ENCODE results near the gene RNF14. TPM values are rescaled to one million over a fixed set of nuclear protein-coding genes. Genes with fewer than 3 reads are reported as not detected.
A peak's percentile ranks its signal among the peaks of the same experiment; 100 is the strongest.

The RNF14 gene
- total and polyA plus RNA-seq, 8 donors = 39.8 to 54.6 (median 48.5) TPM

- ATAC-seq (peak; percentile 3), DNase-seq (peak in 2 of 4 donors; percentile 56 to 79)
- peak overlapping the region; percentile 87 to 88 for H3K27ac ChIP-seq
- peaks cover 0 to 4% of the 10 kb centered on the region in 2 donors for H3K36me3 ChIP-seq
- no peaks in the 10 kb centered on the region for H3K9me3 ChIP-seq
- peaks cover 15 to 49% of the 10 kb centered on the region in 2 donors for H3K4me1 ChIP-seq
- TF ChIP-seq, protein P1, sequence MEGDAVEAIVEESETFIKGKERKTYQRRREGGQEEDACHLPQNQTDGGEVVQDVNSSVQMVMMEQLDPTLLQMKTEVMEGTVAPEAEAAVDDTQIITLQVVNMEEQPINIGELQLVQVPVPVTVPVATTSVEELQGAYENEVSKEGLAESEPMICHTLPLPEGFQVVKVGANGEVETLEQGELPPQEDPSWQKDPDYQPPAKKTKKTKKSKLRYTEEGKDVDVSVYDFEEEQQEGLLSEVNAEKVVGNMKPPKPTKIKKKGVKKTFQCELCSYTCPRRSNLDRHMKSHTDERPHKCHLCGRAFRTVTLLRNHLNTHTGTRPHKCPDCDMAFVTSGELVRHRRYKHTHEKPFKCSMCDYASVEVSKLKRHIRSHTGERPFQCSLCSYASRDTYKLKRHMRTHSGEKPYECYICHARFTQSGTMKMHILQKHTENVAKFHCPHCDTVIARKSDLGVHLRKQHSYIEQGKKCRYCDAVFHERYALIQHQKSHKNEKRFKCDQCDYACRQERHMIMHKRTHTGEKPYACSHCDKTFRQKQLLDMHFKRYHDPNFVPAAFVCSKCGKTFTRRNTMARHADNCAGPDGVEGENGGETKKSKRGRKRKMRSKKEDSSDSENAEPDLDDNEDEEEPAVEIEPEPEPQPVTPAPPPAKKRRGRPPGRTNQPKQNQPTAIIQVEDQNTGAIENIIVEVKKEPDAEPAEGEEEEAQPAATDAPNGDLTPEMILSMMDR (IDR thresholded peaks at IDR 0.05) = no peak
- H3K4me3 ChIP-seq = no peak overlapping the region
- intact Hi-C loops (cut with DNase I) = no loop called here
- no peaks in the 10 kb centered on the region for H3K27me3 ChIP-seq
Observed at GRCh38 chr5:142013734-142014521, 45.0 kb downstream of the RNF14 start.

GRCh38 chr5:142014911-142015584, 46.1 kb downstream of the RNF14 start:
- peak overlapping the region; percentile 82 to 88 for H3K27ac ChIP-seq
- H3K4me3 ChIP-seq = no peak overlapping the region
- intact Hi-C loops (cut with DNase I) = no loop called here
- TF ChIP-seq, protein P1 (IDR thresholded peaks at IDR 0.05) = peak in 1 of 2 donors; percentile 56
- H3K4me1 ChIP-seq = peaks cover 15 to 49% of the 10 kb centered on the region in 2 donors
- peak in 1 of 4 donors; percentile 48 for DNase-seq
- ATAC-seq = peak; percentile 66
- peaks cover 0 to under 1% of the 10 kb centered on the region in 2 donors for H3K9me3 ChIP-seq
- H3K36me3 ChIP-seq = no peaks in the 10 kb centered on the region
- no peaks in the 10 kb centered on the region for H3K27me3 ChIP-seq

GRCh38 chr5:142015781-142016533, 47.1 kb downstream of the RNF14 start:
- TF ChIP-seq, protein P1 (IDR thresholded peaks at IDR 0.05) = no peak
- peaks cover 15 to 49% of the 10 kb centered on the region in 2 donors for H3K4me1 ChIP-seq
- peak; percentile 56 for ATAC-seq
- peak in 1 of 4 donors; percentile 51 for DNase-seq
- H3K27ac ChIP-seq = peak overlapping the region; percentile 82 to 88
- peaks cover 0 to 7% of the 10 kb centered on the region in 2 donors for H3K9me3 ChIP-seq
- H3K27me3 ChIP-seq = no peaks in the 10 kb centered on the region
- no peak overlapping the region for H3K4me3 ChIP-seq
- H3K36me3 ChIP-seq = no peaks in the 10 kb centered on the region
- intact Hi-C loops (cut with DNase I) = no loop called here

DNA sequence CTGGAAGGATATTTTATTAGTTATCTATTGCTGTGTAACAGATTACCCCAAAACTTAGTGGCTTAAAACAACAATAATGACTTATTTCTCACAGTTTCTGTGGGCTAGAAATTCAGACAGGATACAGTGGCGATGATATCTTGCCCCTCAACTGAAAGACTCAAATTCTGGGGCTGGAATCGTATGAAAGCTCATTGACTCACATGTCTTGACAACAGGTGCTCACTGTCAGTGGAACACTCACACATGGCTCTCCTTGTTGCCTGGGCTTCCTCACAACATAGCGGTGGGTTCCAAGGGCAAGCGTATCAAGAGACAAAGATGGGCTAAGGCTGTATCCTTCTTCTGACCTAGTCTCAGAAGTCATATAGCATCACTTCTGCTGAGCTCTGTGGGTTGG, 47.7 kb downstream of the RNF14 start:
- H3K4me3 ChIP-seq = no peak overlapping the region
- no peak for ATAC-seq
- intact Hi-C loops (cut with DNase I) = no loop called here
- peaks cover 15 to 46% of the 10 kb centered on the region in 2 donors for H3K4me1 ChIP-seq
- peaks cover 0 to 7% of the 10 kb centered on the region in 2 donors for H3K9me3 ChIP-seq
- DNase-seq = no peak
- no peaks in the 10 kb centered on the region for H3K27me3 ChIP-seq
- H3K27ac ChIP-seq = peak overlapping the region; percentile 82 to 88
- H3K36me3 ChIP-seq = no peaks in the 10 kb centered on the region
- TF ChIP-seq, protein P1 (IDR thresholded peaks at IDR 0.05) = no peak

Data from left lung (tissue), 10 donors.